Measurements from ENCODE around the gene RPIA. TPM values are rescaled to one million over a fixed set of nuclear protein-coding genes. Genes with fewer than 3 reads are reported as not detected.
A peak's percentile ranks its signal among the peaks of the same experiment; 100 is the strongest.

RPIA gene
- total RNA-seq, 1 experiment from 2014 or later: 14.1 TPM

DNA sequence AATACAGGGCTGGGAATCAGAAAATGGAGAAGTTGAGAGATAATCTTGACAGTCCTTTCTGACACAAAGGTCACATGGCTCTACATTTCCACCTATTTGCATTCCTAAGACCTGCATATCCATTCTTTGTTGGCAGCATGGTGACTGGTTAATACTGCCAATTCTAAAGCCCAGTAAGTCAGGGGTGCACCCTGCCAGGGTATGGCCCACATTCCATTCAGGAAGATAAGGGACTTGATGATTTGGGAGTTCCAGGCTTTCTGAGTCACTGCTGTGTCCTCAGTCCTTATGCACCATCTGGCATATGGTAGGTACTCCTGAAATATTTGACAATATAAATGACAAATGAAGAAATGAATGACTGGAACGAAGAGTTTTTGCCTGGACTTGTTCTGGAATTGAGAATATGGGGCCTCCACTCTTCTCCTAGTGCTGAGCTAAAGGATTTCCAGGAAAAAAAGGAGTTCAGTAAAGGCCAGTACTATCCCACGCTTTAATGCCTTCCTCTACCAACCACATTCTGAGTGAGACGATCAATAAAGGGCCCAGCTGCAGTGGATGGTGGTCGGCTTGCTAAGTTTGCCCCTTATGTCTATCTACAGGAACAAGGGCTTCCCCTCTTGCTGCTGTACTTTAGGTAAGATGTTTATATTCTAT, 32.5 kb upstream of the RPIA start:
- no peaks in the 10 kb centered on the region for H3K27me3 Mint-ChIP-seq (ENCODE audit: insufficient read depth, unreplicated experiment)
- POLR2A ChIA-PET: interaction anchor here (0.7 to 4.3 kb wide), 11 partner anchors 10 to 63 kb away, joined by 3 to 53 read pairs (median 4); partner anchors contain the start of gene EIF2AK3
- intact Hi-C loops (cut with micrococcal nuclease): no loop called here

DNA sequence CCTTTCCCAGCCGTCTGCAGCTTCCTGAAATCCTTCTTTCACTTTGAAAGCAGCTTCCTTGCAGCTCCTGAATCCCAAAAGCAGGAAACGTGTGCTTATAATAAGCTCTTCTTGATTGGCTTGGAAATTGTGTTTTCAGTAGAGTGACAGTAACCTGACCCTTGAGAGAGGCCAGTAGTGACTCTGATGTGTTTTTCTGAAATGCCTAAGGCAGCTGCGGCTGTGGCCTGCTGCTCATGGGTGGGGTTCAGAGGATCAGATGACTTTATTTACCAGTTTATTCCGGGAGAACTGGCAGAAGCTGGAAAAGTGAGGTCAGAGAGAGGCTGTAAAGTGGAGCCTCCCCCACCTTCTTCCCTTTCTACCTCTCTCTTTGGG, 31.9 kb upstream of the RPIA start:
- BruUV-seq (replicated peaks): no TSS peak
- intact Hi-C loops (cut with micrococcal nuclease): no loop called here
- H3K36me3 Mint-ChIP-seq (ENCODE audit: insufficient read depth, unreplicated experiment): no peaks in the 10 kb centered on the region
- H3K4me1 Mint-ChIP-seq (ENCODE audit: insufficient read depth, unreplicated experiment): peaks cover 21% of the 10 kb centered on the region
- H3K27me3 Mint-ChIP-seq (ENCODE audit: insufficient read depth, unreplicated experiment): no peaks in the 10 kb centered on the region
- H3K27ac Mint-ChIP-seq (ENCODE audit: low read depth, unreplicated experiment): peak overlapping the region; percentile 86
- POLR2A ChIA-PET: interaction anchor here (0.7 to 4.3 kb wide), 8 partner anchors 10 to 64 kb away, joined by 3 to 53 read pairs (median 6); partner anchors contain the start of gene EIF2AK3
- TF ChIP-seq, protein P1, sequence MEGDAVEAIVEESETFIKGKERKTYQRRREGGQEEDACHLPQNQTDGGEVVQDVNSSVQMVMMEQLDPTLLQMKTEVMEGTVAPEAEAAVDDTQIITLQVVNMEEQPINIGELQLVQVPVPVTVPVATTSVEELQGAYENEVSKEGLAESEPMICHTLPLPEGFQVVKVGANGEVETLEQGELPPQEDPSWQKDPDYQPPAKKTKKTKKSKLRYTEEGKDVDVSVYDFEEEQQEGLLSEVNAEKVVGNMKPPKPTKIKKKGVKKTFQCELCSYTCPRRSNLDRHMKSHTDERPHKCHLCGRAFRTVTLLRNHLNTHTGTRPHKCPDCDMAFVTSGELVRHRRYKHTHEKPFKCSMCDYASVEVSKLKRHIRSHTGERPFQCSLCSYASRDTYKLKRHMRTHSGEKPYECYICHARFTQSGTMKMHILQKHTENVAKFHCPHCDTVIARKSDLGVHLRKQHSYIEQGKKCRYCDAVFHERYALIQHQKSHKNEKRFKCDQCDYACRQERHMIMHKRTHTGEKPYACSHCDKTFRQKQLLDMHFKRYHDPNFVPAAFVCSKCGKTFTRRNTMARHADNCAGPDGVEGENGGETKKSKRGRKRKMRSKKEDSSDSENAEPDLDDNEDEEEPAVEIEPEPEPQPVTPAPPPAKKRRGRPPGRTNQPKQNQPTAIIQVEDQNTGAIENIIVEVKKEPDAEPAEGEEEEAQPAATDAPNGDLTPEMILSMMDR (IDR thresholded peaks at IDR 0.05; ENCODE audit: unreplicated experiment): no peak
- peaks cover 7% of the 10 kb centered on the region for H3K9me3 Mint-ChIP-seq (ENCODE audit: unreplicated experiment)
- H3K4me3 Mint-ChIP-seq (ENCODE audit: unreplicated experiment): peak overlapping the region; percentile 21
- CTCF ChIA-PET: interaction anchor here (0.6 to 6.4 kb wide), 8 partner anchors 9 to 468 kb away, joined by 3 to 54 read pairs (median 4); no protein-coding TSS in a partner anchor
- peak; percentile 71 for DNase-seq (ENCODE audit: unreplicated experiment)

More for the DNA sequence above, 32.5 kb upstream of the RPIA start:
- no TSS peak for BruUV-seq (replicated peaks)
- Mint-ChIP-seq H3K27ac (ENCODE audit: low read depth, unreplicated experiment) (peak overlapping the region; percentile 86), H3K4me1 (ENCODE audit: insufficient read depth, unreplicated experiment) (peaks cover 21% of the 10 kb centered on the region), H3K4me3 (ENCODE audit: unreplicated experiment) (peak overlapping the region; percentile 21), H3K9me3 (ENCODE audit: unreplicated experiment) (peaks cover 5% of the 10 kb centered on the region), H3K36me3 (ENCODE audit: insufficient read depth, unreplicated experiment) (no peaks in the 10 kb centered on the region)
- no peak for DNase-seq (ENCODE audit: unreplicated experiment)
- CTCF ChIA-PET: interaction anchor here (0.6 to 6.4 kb wide), 10 partner anchors 9 to 599 kb away, joined by 3 to 54 read pairs (median 3); partner anchors contain the start of gene EIF2AK3
- TF ChIP-seq, protein P1 (IDR thresholded peaks at IDR 0.05; ENCODE audit: unreplicated experiment): no peak

DNA sequence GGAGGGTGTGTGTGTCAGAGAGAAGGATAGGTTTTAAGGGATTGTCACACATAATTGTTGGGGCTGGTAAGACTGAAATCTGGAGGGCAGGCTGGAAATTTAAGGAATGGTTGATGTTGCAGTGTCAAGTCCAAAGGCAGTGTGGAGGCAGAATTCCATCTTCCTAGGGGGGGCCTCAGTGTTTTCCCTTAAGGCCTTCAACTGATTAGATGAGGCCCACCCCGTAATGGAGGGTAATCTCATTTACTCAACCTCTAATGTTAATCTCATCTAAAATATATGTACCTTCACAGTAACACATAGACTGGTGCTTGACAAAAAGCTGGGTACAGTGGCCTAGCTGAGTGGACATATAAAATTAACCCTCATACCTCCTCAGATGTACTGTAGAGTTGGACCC, 30.9 kb upstream of the RPIA start:
- TF ChIP-seq, protein P1 (IDR thresholded peaks at IDR 0.05; ENCODE audit: unreplicated experiment): no peak
- H3K27me3 Mint-ChIP-seq (ENCODE audit: insufficient read depth, unreplicated experiment): no peaks in the 10 kb centered on the region
- no peak overlapping the region for H3K27ac Mint-ChIP-seq (ENCODE audit: low read depth, unreplicated experiment)
- intact Hi-C loops (cut with micrococcal nuclease): no loop called here
- no peaks in the 10 kb centered on the region for H3K36me3 Mint-ChIP-seq (ENCODE audit: insufficient read depth, unreplicated experiment)
- peaks cover 21% of the 10 kb centered on the region for H3K4me1 Mint-ChIP-seq (ENCODE audit: insufficient read depth, unreplicated experiment)
- no TSS peak for BruUV-seq (replicated peaks)
- ChIA-PET CTCF (interaction anchor here (0.6 to 6.4 kb wide), 3 partner anchors 8 to 43 kb away, joined by 3 to 54 read pairs (median 54); no protein-coding TSS in a partner anchor), POLR2A (interaction anchor here (1.3 to 4.1 kb wide), 3 partner anchors 33 to 65 kb away, joined by 3 to 27 read pairs (median 3); no protein-coding TSS in a partner anchor)
- peaks cover 7% of the 10 kb centered on the region for H3K9me3 Mint-ChIP-seq (ENCODE audit: unreplicated experiment)
- DNase-seq (ENCODE audit: unreplicated experiment): no peak
- no peak overlapping the region for H3K4me3 Mint-ChIP-seq (ENCODE audit: unreplicated experiment)

DNA sequence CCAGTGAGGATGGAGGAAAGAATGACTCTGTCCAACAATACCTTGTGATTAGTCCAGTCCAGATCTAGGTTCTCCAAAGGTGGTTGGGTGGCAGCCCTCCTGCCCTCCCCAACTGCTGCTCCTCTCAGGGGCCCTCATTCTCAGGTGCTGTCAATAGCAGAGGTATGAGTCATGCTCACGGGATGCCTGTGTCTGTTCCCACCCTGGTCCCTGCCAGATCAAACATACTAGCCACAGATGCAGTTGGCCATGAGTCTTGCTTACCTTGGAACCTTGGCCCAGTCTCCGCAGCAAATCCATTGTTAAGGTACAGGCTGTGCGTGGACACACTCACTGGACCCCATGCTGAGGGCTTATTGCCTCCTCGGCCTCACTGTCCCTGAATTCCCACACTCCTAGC, 24.9 kb upstream of the RPIA start:
- ChIA-PET POLR2A (interaction anchor here (1.4 to 2.6 kb wide), 2 partner anchors 16 to 39 kb away, joined by 3 to 10 read pairs; no protein-coding TSS in a partner anchor), CTCF (interaction anchor here (0.8 to 13.5 kb wide), 4 partner anchors 8 to 76 kb away, joined by 3 to 424 read pairs (median 29); no protein-coding TSS in a partner anchor)
- DNase-seq (ENCODE audit: unreplicated experiment): peak; percentile 5
- Mint-ChIP-seq H3K4me1 (ENCODE audit: insufficient read depth, unreplicated experiment) (no peaks in the 10 kb centered on the region), H3K4me3 (ENCODE audit: unreplicated experiment) (no peak overlapping the region), H3K9me3 (ENCODE audit: unreplicated experiment) (peaks cover 7% of the 10 kb centered on the region), H3K27ac (ENCODE audit: low read depth, unreplicated experiment) (no peak overlapping the region), H3K27me3 (ENCODE audit: insufficient read depth, unreplicated experiment) (no peaks in the 10 kb centered on the region), H3K36me3 (ENCODE audit: insufficient read depth, unreplicated experiment) (no peaks in the 10 kb centered on the region)
- BruUV-seq (replicated peaks): no TSS peak
- intact Hi-C loops (cut with micrococcal nuclease): no loop called here
- TF ChIP-seq, protein P1 (IDR thresholded peaks at IDR 0.05; ENCODE audit: unreplicated experiment): no peak

Data from MCF 10A (cell line).